HG03280 (cell line): ENCODE data around the gene ASTL.
"Not testable (repeated sequence)": the region's sequence is repeated elsewhere in the genome, so short reads cannot be mapped to it uniquely, and the experiment has no call there.

Source experiments
- ATAC-seq: cut with Tn5 transposase; IDR thresholded peaks from one replicate; pipeline ENCODE4 v1.9.1; 2021; ENCODE audit warnings: mild to moderate bottlenecking, moderate library complexity; ENCODE audit not compliant: unreplicated experiment

Gene ASTL

DNA sequence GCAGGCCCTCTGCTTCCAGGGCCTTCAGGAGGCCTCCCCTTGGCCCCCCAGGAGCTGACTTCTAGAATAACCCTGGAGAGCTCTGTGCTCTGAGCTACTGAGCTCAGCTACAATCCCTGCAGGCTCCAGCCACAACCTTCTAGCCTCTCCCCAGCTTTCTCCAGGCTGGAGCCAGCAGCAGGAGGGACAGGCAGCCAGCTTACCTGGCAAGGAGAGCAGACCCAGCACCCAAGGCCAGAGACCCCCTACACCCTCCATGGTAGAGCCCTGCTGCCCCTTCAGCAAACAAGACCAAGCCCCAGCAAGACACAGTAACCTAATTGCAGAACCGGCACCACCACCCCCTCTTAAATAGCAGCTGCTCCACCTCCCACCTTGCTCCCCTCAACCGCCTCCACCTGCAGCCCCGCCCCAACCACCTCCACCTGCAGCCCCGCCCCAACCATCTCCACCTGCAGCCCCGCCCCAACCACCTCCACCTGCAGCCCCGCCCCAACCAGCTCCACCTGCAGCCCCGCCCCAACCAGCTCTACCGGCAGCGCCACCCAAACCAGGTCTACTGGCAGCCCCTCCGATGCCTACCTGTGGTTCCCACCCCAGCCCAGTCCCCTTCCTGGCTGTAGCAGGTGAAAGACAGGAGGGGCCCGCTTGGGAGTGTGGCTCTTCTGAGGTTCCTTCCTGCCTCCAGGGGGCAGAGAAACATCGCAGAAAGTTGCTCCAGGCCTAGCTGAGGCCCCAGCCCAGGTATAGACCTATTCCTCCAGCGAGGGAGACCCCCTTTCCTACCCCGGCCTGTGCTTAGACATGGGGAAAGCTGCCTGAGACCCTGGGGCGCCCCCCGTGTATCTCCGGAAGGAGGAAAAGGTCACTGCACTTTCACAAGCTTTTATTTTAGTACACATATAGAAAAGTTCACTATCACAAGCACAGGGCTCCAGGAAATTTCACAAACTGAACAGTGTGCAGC, at the start of gene ASTL:
ASTL (minus strand) TSS at position 324 of the 967 bp plus-strand sequence; CDS start at position 258, 66 bp downstream.
- ATAC-seq, result peak; percentile 36

DNA sequence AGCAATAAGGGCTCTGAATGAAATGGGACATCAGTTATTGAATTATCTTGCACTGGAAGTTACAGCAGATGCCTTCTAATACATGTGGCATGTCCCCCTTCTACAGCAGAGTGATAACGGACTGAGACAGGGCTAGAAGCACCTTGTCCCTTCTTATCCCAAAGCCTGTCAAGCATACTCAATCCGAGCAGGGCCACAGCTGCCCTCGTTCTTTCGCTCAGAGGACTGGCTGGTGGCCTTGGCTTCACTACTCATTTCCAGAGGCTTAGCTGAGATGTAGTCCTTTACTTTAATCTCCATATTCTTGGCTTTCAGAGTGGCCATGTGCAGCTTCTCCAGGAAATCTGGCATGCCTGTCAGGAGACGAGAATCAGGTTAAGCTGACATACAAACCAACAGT, 48.3 kb upstream of the ASTL start:
- ATAC-seq, result no peak

DNA sequence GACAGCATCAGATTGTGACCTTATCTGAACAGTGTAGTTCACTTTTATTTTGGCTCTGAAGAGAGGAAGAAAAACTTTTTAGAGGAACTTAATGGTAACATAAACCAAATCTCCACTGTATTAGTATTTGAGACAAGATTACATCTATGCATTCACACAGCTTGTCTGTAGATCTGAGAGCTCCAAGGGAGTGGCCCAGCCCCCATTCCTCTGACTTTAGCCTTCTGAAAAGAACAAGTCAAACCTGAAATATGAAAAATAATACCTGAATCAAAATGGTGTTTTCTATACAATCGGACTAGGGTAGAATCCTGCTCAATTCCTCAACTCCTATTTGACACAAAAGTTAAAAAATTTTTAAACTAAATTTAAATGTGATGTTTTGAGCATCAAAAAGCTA, 47.2 kb upstream of the ASTL start:
- no peak for ATAC-seq

DNA sequence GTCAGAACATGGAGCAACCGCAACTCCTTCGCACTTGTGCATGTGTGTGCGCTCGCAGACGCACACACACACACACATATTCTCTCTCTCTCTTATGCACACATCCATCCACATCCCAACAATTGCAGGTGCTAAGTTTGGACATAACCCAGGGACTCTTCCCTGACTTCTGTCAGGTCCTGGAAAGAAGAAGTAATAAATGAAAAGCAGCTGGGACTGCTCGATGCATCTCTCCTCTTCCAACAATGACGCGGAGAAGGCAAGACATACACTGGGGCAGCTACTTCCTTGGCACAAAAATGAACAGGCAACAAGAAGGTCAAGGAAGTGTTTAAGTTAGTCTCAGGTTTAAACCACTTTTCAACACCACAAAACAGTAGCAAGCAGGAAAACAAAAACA, 46.7 kb upstream of the ASTL start:
- ATAC-seq, result no peak

DNA sequence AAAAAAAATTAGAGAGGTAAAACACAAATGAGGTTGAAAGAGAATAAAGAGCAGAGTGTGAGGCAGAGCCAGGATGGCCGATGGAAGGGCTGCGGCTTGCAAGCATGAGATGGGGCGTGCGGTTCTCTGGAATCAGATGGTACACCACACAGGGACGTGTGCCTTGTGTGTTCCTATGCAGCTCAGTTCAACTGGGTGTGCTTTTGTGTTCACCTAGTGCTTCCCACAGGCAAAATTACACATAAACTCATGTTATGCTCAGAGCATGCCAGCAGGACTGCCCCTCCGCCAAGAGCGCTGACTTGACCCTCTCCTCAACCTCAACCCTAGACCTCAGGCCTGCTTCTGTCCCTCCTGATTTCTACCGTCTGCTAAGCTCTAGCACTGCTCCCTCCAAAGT, 45.9 kb upstream of the ASTL start:
- ATAC-seq, result no peak

DNA sequence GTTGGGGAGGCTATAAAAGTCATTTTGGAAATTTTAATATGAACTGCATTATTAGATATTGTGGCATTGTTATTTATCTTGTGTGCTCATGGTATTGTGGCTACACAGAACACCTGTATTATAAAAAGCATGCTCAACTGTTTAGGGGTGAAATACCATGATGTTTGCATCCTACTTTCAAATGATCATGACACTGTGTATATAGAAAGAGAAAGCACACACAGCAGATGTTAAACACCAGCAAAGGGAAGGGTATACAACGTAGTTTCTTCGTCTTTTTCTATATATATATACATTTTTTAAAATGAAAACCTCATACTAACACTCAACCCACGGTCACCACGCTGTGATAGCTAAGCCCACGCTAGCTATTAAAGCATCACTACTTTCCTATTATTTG, 43.2 kb upstream of the ASTL start:
- ATAC-seq, result no peak

DNA sequence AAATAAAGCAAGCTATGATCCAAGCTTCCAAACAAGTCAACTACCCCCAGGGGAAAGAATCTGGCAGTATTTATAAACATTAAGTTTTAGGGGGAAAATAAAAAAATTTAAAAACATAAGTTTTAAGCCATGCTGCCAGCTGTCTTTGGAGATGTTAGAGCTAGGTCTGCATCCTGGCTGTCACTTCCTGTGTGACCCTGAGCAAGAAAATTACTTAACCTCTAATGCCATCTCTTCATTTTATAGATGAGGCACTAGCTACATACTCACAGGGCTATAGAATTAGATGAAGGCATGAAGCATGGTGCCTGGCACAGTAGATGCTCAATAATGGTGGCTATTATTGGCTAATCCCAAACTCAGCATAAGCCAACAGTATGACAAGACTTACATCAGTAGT, 42.2 kb upstream of the ASTL start:
- ATAC-seq, result no peak

DNA sequence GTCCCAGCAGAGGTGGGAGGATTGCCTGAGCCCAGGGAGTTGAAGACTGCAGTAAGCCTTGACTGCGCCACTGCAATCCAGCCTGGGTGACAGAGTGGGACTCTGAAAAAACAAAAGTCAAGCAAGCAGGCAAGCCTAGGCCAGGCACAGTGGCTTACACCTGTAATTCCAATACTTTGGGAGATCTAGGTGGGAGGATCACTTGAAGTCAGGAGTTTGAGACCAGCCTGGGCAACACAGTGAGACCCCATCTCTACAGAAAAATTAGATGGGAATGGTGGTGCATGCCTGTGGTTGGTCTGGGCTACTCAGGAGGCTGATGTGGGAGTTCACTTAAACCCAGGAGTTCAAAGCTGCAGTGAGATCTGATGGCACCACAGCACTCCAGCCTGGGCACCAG, 41.7 kb upstream of the ASTL start:
- ATAC-seq, result no peak

DNA sequence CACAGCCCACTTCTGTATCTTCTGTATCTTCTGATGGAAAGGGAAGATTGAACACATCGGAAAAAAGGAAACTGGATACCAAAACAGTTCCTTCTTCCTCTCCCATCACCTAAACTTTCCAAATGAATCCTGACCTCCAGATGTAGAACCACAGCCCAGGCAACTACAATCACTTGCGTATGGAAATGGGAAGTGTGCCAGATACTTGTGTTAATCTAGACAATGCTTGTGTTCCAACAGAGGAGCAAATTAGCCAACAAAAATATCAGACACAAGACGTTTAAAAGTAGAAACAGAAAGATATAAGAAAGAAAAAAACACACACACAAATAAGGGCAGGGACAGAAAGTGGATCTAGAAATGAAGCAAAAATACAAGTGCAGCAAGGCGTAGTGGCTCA, 38.4 kb upstream of the ASTL start:
- ATAC-seq, result no peak

DNA sequence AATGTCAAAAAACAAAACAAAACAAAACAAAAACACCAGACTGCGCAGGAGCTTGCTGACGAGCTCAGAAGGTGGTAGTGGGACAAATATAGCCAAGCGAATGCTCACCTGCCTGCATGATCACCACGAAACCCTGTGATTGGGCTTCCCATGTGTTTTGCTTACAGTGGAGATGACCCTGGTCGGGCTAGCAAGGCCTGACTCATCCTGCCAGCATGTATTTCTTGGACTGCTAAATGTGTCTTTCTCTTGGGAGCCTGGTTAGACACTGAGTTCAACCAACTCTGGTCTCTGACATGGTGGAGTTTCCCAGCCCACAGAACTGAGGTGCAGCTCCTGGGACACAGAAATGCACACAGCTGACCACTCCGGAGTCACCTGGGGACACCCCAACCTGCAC, 37.6 kb upstream of the ASTL start:
- ATAC-seq, result no peak

DNA sequence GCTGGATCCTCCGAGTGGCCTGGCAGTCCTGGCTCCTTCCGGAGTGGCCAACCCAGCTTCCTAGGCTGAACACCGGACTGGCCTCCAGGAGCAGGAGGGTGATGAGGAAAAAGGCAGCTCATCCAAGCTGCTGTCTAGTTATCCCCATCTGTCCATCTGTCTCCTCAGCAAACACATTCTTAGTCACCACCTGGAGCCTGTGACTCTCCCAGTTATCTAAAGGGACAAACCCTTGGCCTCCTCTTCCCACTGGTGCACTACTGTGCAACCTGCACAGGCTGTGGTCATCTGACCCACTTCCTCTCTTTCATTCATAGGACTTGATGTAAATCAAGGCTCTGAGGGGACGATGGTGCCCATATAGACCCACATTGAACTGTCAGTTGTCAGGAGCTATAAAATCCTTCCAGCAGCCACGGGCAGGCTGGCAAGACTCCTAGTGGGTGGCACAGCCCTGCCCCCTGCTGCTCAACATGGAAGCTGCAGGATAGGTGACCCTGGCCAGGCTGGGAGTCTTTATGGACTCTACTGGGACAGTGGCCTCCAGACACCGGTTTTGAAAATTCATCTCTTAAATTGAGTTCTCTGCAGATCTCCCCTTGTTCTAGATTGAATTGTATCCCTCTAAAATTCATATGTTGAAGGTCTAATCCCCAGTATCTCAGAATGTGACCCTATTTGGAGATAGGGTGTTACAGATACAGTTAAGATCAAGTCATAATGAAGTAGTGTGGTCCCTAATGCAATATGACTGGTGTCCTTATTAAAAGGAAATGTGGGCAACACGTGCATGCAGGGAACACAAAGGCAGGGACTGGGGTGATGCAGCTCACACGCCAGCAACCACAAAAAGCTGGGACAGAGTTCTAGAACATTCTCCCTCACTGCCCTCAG, 36.2 kb upstream of the ASTL start:
- no peak for ATAC-seq

DNA sequence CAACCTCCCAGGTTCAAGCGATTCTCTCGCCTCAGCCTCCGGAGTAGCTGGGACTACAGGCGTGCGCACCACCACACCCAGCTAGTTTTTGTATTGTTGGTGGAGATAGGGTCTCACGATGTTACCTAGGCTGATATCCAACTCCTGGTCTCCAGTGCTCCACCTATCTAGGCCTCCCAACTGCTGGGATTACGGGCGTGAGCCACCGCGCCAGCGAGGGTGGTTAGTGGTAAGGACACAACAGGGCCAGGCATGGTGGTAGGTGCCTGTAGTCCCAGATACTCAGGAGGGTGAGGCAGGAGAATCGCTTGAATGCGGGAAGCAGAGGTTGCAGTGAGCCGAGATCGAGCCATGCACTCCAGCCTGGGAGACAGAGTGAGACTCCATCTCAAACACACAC, 33.5 kb upstream of the ASTL start:
- no peak for ATAC-seq

DNA sequence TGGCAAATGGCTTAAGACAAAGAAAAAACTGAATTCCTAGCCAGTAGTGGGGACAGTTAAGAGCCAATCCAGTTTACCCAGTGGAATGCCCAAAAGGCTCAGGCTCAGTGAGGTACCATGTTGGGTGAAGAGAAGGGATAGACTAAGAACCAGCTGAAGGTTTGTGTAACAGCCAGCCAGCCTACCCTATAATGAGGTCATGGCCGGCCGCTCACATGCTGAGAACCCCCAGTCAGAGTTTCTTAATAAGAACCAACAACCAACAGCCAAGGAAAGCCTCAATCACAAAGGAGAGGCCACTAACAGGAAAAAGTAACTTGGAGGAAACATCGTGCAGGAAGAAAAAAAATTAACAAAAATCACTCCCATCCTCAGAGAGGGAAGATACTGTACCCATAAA, 32.3 kb upstream of the ASTL start:
- ATAC-seq, result no peak

DNA sequence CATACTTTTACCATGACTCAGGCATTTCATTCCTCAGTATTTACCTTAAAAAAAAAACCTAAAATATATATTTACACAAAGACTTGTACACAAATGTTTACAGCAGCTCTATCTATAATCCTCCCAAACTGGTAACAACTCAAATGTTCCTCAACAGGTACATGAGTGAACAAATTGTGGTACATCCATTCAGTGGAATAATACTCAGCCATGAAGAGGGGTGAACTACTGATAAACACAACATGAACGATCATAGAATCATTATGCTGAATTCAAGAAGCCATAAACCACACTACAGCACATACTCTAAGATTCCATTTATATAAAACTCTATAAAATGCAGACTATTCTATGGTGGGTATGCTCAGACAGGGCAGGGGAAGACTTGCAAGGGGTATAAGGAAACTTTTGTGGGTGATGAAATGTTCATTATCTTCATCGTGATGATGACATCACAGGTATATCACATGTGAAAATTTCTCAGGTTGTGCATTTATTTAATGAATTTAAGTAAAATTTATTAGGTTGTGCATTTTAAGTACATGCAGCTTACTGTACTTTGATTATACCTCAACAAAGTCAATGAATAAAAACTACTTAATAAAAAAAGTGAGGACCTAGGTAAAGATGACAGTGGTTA, 31.7 kb upstream of the ASTL start:
- no peak for ATAC-seq

DNA sequence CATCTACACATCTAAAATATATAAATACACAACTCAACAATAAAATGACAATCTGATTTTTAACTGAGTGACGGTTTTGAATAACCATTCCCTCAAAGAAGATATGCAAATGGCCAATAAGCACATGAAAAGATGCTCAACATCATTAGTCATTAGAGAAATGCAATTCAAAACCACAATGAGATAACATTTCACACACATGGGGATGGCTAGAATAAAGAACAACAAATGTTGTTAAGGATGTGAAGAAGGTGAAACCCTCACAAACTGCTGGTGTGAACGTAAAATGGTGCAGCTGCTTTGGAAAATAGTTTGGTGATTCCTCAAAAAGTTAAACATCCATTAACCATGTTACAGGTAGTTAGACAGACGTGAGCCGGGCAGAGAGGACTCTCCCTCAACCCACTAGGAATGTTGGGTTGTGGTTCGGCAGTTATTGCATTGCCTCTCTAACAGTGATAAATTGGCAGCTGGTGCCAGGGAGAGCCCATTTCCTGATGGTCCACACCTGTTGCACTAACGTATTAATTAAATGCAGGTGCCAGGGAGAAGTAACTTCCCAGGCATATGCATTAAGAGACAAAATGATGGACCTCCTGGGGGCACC, 29.2 kb upstream of the ASTL start:
- no peak for ATAC-seq

DNA sequence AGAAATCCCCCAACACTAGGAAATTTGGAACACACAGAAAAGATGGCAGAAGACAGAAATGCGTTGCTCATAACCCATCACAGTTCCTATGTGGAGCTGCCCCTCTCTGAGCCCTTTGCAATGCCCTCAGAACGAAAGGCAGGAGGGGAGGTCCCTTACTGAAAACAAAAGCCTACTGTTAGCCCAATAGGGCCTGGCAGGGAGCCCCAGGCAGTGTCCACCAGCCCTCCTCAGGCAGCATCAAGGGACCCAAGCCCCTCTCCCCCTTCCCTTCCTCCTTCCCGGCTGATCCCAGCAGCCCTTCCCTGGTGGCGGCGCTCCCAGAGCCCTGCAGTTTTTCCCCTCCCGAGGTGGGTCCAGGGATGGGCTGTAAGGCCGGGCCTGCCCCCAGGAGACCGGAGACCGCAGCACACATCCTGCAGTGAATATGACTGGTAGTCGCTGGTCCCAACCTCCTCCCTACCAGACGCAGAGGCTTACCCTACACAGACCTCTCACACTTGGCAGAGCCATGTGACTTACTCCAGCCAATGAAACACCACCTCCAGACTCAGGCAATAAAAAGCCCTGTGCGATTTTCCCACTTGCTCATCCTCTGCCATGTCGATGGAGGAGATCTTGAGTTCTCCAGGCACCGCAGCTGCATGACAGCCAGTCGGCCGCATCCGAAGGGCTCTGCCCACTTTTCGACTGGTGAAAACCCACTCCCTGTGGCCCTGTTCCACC, 26.3 kb upstream of the ASTL start:
- peak; percentile 79 for ATAC-seq

DNA sequence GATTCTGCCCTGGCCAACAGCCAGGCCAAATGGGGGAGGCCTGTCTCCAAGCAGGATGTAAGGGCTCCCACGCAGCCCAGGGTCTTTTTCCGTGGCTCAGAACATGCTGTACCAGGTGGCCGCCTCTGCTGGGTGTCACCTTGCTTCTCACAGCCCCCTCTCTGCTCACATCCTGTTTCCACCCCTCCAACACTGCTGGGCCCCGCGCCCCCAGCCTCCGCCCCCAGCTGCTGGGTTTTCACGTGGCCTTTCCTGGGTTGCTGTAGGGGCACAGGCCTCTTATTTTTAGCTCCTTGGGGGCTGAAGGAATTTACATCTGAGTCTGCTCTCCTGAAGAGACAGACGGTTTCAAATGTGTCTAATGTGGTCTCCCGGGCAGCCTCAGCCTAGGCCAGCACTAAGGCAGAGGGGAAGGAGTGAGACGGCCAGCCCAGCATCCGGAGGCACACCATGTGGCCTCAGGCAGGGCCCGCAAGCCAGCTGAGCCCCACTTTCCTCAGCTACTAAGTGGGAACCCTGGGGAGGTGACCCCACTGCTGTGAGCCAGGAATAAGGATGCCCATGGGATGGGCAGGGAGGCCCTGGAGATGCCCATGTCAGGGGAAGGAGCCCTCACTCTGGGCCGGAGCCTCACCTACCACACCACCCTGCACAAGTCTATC, 25.6 kb upstream of the ASTL start:
- peak; percentile 52 for ATAC-seq

DNA sequence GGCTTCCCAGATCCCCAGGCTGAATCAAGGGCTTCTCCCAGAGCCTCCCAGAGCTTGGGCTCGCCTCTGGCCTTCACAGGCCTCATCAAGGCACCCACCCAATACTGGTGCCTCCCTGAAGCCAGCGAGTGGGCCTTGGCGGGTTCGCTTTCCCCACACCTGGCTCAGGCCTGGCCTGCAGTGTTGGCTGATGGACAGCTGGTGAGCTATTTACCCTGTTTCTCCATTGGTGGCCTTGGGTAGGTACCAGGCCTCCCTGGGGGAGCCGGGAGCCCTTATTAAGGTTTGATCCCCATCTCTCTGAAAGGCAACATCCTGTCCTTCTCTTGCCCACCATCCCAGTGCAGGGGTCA, 25.1 kb upstream of the ASTL start:
- ATAC-seq, result peak; percentile 2

DNA sequence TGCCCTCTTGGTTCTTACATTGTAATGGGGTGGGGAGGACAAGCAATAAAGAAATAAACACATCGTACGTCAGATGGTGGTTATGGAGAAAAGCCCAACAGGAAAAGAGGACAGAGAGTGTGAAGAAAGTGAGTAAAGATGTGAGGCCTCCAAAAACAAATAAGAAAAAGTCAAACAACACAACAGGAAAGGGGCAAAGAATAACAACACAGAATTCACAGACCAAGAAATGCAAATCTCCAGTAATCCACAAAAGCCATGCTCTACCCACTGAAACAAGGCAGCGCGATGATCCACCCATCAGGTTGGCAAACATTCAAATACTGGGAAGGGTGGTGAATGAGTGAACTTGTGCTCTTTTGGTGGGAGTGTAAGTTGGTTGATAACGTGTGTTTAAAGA, 23.6 kb upstream of the ASTL start:
- no peak for ATAC-seq

DNA sequence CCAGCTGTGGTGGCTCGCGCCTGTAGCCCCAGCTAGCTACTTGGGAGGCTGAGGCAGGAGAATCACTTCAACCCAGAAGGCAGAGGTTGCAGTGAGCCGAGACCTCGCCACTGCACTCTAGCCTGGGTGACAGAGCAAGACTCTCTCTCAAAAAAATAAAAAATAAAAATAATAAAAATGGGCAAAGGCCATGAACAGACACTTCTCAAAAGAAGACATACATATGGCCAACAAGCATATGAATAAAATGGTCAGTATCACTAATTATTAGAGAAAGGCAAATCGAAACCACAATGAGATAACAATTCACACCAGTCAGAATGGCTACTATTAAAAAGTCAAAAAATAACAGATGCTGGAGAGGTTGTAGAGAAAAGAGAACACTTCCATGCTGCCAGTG, 22.1 kb upstream of the ASTL start:
- ATAC-seq, result not testable (repeated sequence)
